H9 (cell line): ENCODE data around the gene MLST8. TPM values are rescaled to one million over a fixed set of nuclear protein-coding genes. Genes with fewer than 3 reads are reported as not detected.

ENCODE experiments used
- DNase-seq: peaks from one replicate; pipeline ENCODE4 v3.0.0-alpha.2; 2017
- H2AFZ ChIP-seq: one replicate; pipeline ENCODE4 v1.6.1; 2013; ENCODE audit warnings: mild to moderate bottlenecking, low read length, control low read depth, moderate library complexity
- H2AK5ac ChIP-seq: 2 replicates; pipeline ENCODE4 v1.6.1; 2013; ENCODE audit warnings: low read length, control low read depth, mixed read lengths; ENCODE audit not compliant: insufficient read length
- H2BK120ac ChIP-seq: one replicate; pipeline ENCODE4 v1.6.1; 2013; ENCODE audit warnings: low read depth, mild to moderate bottlenecking, low read length, control low read depth, inconsistent platforms; ENCODE audit not compliant: poor library complexity, severe bottlenecking
- H2BK12ac ChIP-seq: 2 replicates; pipeline ENCODE4 v1.6.1; 2013; ENCODE audit warnings: low read length, control low read depth, mixed read lengths, low read depth; ENCODE audit not compliant: insufficient read length
- H2BK15ac ChIP-seq: 2 replicates; pipeline ENCODE4 v1.6.1; 2013; ENCODE audit warnings: low read depth, low read length, control low read depth
- H2BK20ac ChIP-seq: one replicate; pipeline ENCODE4 v1.6.1; 2013; ENCODE audit warnings: low read depth, mild to moderate bottlenecking, low read length, control low read depth, inconsistent platforms; ENCODE audit not compliant: poor library complexity, severe bottlenecking
- H2BK5ac ChIP-seq: 2 replicates; pipeline ENCODE4 v1.6.1; 2013; ENCODE audit warnings: low read length, control low read depth, mixed read lengths; ENCODE audit not compliant: insufficient read length
- H3K14ac ChIP-seq: 2 replicates; pipeline ENCODE4 v1.6.1; 2013; ENCODE audit warnings: low read length, control low read depth; ENCODE audit not compliant: insufficient read depth
- H3K18ac ChIP-seq: 2 replicates; pipeline ENCODE4 v1.6.1; 2013; ENCODE audit warnings: low read depth, mild to moderate bottlenecking, mixed read lengths, low read length, control low read depth; ENCODE audit not compliant: insufficient read length
- H3K23ac ChIP-seq: 2 replicates; pipeline ENCODE4 v1.6.1; 2013; ENCODE audit warnings: low read length, control low read depth, mixed read lengths, low read depth; ENCODE audit not compliant: insufficient read length
- H3K23me2 ChIP-seq: 2 replicates; pipeline ENCODE4 v1.6.1; 2013; ENCODE audit warnings: low read depth, mild to moderate bottlenecking, mixed read lengths, low read length, control low read depth; ENCODE audit not compliant: insufficient read length, poor library complexity, severe bottlenecking
- H3K27ac ChIP-seq: 2 replicates; pipeline ENCODE4 v1.5.1; 2013; ENCODE audit warnings: low read length, control low read depth, mixed read lengths, low read depth; ENCODE audit not compliant: insufficient read length
- H3K27me3 ChIP-seq: 2 replicates; pipeline ENCODE4 v1.6.1; 2013; ENCODE audit warnings: low read length, control low read depth, inconsistent platforms; ENCODE audit not compliant: insufficient read depth
- H3K4ac ChIP-seq: 2 replicates; pipeline ENCODE4 v1.6.1; 2013; ENCODE audit warnings: low read depth, mild to moderate bottlenecking, control low read depth, inconsistent platforms, low read length, moderate library complexity
- H3K4me1 ChIP-seq: 2 replicates; pipeline ENCODE4 v1.6.1; 2013; ENCODE audit warnings: low read length, control low read depth, inconsistent platforms; ENCODE audit not compliant: insufficient read depth
- H3K4me2 ChIP-seq: 2 replicates; pipeline ENCODE4 v1.6.1; 2013; ENCODE audit warnings: low read length, control low read depth, mixed read lengths; ENCODE audit not compliant: insufficient read length, insufficient read depth
- H3K56ac ChIP-seq: 2 replicates; pipeline ENCODE4 v1.6.1; 2013; ENCODE audit warnings: low read depth, mild to moderate bottlenecking, mixed read lengths, low read length, control low read depth; ENCODE audit not compliant: insufficient read length
- H3K79me1 ChIP-seq: 2 replicates; pipeline ENCODE4 v1.6.1; 2013; ENCODE audit warnings: low read depth, mild to moderate bottlenecking, moderate library complexity, low read length, control low read depth, inconsistent platforms; ENCODE audit not compliant: insufficient read depth, poor library complexity, severe bottlenecking
- H3K79me2 ChIP-seq: 2 replicates; pipeline ENCODE4 v1.6.1; 2013; ENCODE audit warnings: low read length, control low read depth, inconsistent platforms; ENCODE audit not compliant: insufficient read depth
- H3K9ac ChIP-seq: 2 replicates; pipeline ENCODE4 v1.6.1; 2013; ENCODE audit warnings: low read length, control low read depth, mixed read lengths; ENCODE audit not compliant: insufficient read length; ENCODE audit errors: extremely low read depth
- H3K9me3 ChIP-seq: one replicate; pipeline ENCODE4 v1.6.1; 2013; ENCODE audit warnings: low read depth, low read length, inconsistent platforms; ENCODE audit not compliant: control insufficient read depth
- H3T11ph ChIP-seq: one replicate; pipeline ENCODE4 v1.6.1; 2013; ENCODE audit warnings: mild to moderate bottlenecking, low read length, control low read depth, inconsistent platforms
- H4K20me1 ChIP-seq: one replicate; pipeline ENCODE4 v1.6.1; 2013; ENCODE audit not compliant: control insufficient read depth, insufficient read length, insufficient read depth
- H4K5ac ChIP-seq: 2 replicates; pipeline ENCODE4 v1.6.1; 2013; ENCODE audit warnings: low read depth, mild to moderate bottlenecking, mixed read lengths, low read length, control low read depth; ENCODE audit not compliant: insufficient read length
- H4K8ac ChIP-seq: replicated peaks from 2 replicates; pipeline ENCODE4 v1.6.1; 2013; ENCODE audit warnings: low read length, control low read depth, mixed read lengths, low read depth; ENCODE audit not compliant: insufficient read length
- H4K91ac ChIP-seq: 2 replicates; pipeline ENCODE4 v1.6.1; 2013; ENCODE audit warnings: low read depth, mild to moderate bottlenecking, moderate library complexity, mixed read lengths, low read length, control low read depth; ENCODE audit not compliant: insufficient read length
- H3K27ac Mint-ChIP-seq, 3 experiments: 2 replicates in 2 of 3; 3 replicates in 1 of 3; pipeline ENCODE4 v1.8.0; 2020 to 2021; ENCODE audit warnings: mixed read lengths in 3 of 3, mild to moderate bottlenecking in 1 of 3, moderate library complexity in 1 of 3
- H3K27me3 Mint-ChIP-seq: 2 replicates; pipeline ENCODE4 v1.8.0; 2021; ENCODE audit warnings: low read depth, mild to moderate bottlenecking, moderate library complexity, mixed read lengths
- H3K36me3 Mint-ChIP-seq, 3 experiments: 2 replicates in 2 of 3; 3 replicates in 1 of 3; pipeline ENCODE4 v1.8.0; 2020 to 2021; ENCODE audit warnings: low read depth in 3 of 3, mixed read lengths in 3 of 3; ENCODE audit not compliant: insufficient read depth in 1 of 3
- H3K4me1 Mint-ChIP-seq, 2 experiments: 2 replicates each; pipeline ENCODE4 v1.8.0; 2020; ENCODE audit warnings: mixed read lengths in 2 of 2
- H3K4me3 Mint-ChIP-seq, 2 experiments: 2 replicates in 1 of 2; 3 replicates in 1 of 2; pipeline ENCODE4 v1.8.0; 2020 to 2021; ENCODE audit warnings: mild to moderate bottlenecking in 2 of 2, mixed read lengths in 2 of 2, moderate library complexity in 1 of 2
- H3K9me3 Mint-ChIP-seq, 2 experiments: 2 replicates in 1 of 2; 3 replicates in 1 of 2; pipeline ENCODE4 v1.8.0; 2020; ENCODE audit warnings: mild to moderate bottlenecking in 2 of 2, mixed read lengths in 2 of 2, moderate library complexity in 1 of 2
- CTCF ChIP-seq: fragments of 200-600 bp; sonication (generic); conservative IDR thresholded peaks from 3 replicates; pipeline ENCODE4 v1.8.0; 2021; ENCODE audit warnings: antibody characterized with exemption, mild to moderate bottlenecking
- WGBS: extraction: QIAGEN DNeasy Blood & Tissue Kit; methylation state at CpG from one replicate; pipeline ENCODE4 v1.1.7; 2013; ENCODE audit warnings: missing lambda C conversion rate, low lambda C conversion rate, mixed read lengths; ENCODE audit not compliant: insufficient read length; ENCODE audit errors: extremely low coverage; 5-methylcytosine and 5-hydroxymethylcytosine counted together
- total RNA-seq: library from RNA; stranded (reverse); gene quantifications from 2 replicates; pipeline ENCODE4 v1.2.1, GENCODE V29; 2021

MLST8 gene
- total RNA-seq, 1 experiment from 2014 or later, result 74.5 TPM

GRCh38 chr16:2243781-2244180 is 38.5 kb downstream of the MLST8 start:
- Mint-ChIP-seq H3K4me1 (peaks cover 0 to 3% of the 10 kb centered on the region in 2 experiments; a peak in 1 of 4 replicates), H3K36me3 (peaks cover 18 to 71% (median 48%) of the 10 kb centered on the region in 3 experiments; a peak in 6 of 7 replicates), H3K27ac (peak overlapping the region in 1 of 3 experiments; percentile 44; a peak in 1 of 7 replicates), H3K27me3 (no peaks in the 10 kb centered on the region), H3K9me3 (no peaks in the 10 kb centered on the region; a peak in 1 of 5 replicates), H3K4me3 (no peak overlapping the region)
- H3K18ac ChIP-seq, result no peak overlapping the region
- no peaks in the 10 kb centered on the region for H3K9me3 ChIP-seq
- H4K8ac ChIP-seq, result no peak overlapping the region
- no CpG with 5 or more reads among the region's 11 CpGs for WGBS
- no peak overlapping the region for H3K4ac ChIP-seq
- no peak overlapping the region for H3K23ac ChIP-seq
- no peak overlapping the region for H3K56ac ChIP-seq
- TF ChIP-seq CTCF, result no peak
- no peak overlapping the region for H3T11ph ChIP-seq
- H3K4me2 ChIP-seq, result no peak overlapping the region
- H3K4me1 ChIP-seq, result no peaks in the 10 kb centered on the region
- no peaks in the 10 kb centered on the region for H3K79me2 ChIP-seq
- no peaks in the 10 kb centered on the region for H4K20me1 ChIP-seq
- H3K27ac ChIP-seq, result no peak overlapping the region
- no peak overlapping the region for H4K5ac ChIP-seq
- H2BK12ac ChIP-seq, result no peak overlapping the region
- H3K27me3 ChIP-seq, result no peaks in the 10 kb centered on the region
- H2AK5ac ChIP-seq, result no peak overlapping the region
- H3K14ac ChIP-seq, result no peak overlapping the region
- H4K91ac ChIP-seq, result no peak overlapping the region
- no peak overlapping the region for H3K9ac ChIP-seq
- no peak for DNase-seq
- no peaks in the 10 kb centered on the region for H3K23me2 ChIP-seq
- no peak overlapping the region for H2BK20ac ChIP-seq
- H3K79me1 ChIP-seq, result no peaks in the 10 kb centered on the region
- H2BK15ac ChIP-seq, result no peak overlapping the region
- no peak overlapping the region for H2BK120ac ChIP-seq
- H2AFZ ChIP-seq, result no peak overlapping the region
- no peak overlapping the region for H2BK5ac ChIP-seq
